GM23338 (cell line): ENCODE measurements around the gene KLHDC7B. TPM values are rescaled to one million over a fixed set of nuclear protein-coding genes. Genes with fewer than 3 reads are reported as not detected.

Experiments
- ATAC-seq: fragments of 200-7000 bp; cut with Tn5 transposase; 3 replicates; pipeline ENCODE4 v1.9.1; 2020
- DNase-seq: peaks from one replicate; pipeline ENCODE4 v3.0.0-alpha.2; 2015; ENCODE audit warnings: low spot score
- H2AFZ ChIP-seq: fragments of 200-600 bp; sonication (generic); 2 replicates; pipeline ENCODE4 v1.8.0; 2016; ENCODE audit warnings: antibody characterized with exemption, mild to moderate bottlenecking, moderate library complexity
- H3F3A ChIP-seq: fragments of 200-600 bp; sonication (generic); replicated peaks from 2 replicates; pipeline ENCODE4 v1.8.0; 2017; ENCODE audit warnings: antibody characterized with exemption, mixed run types, low read depth
- H3K27ac ChIP-seq: fragments of 200-600 bp; sonication (generic); 2 replicates; pipeline ENCODE4 v1.6.1; 2016; ENCODE audit warnings: low read depth
- H3K27me3 ChIP-seq: fragments of 200-600 bp; sonication (generic); 2 replicates; pipeline ENCODE4 v1.8.0; 2016; ENCODE audit warnings: mild to moderate bottlenecking, mixed run types, moderate library complexity; ENCODE audit not compliant: insufficient read depth
- H3K36me3 ChIP-seq: fragments of 200-600 bp; sonication (generic); 2 replicates; pipeline ENCODE4 v1.8.0; 2016; ENCODE audit warnings: mild to moderate bottlenecking; ENCODE audit not compliant: insufficient read depth
- H3K4me1 ChIP-seq: fragments of 200-600 bp; sonication (generic); 2 replicates; pipeline ENCODE4 v1.8.0; 2016; ENCODE audit warnings: mild to moderate bottlenecking, moderate library complexity; ENCODE audit not compliant: insufficient read depth
- H3K4me2 ChIP-seq: fragments of 200-600 bp; sonication (generic); 2 replicates; pipeline ENCODE4 v1.7.1; 2017; ENCODE audit warnings: mixed run types
- H3K4me3 ChIP-seq: fragments of 200-600 bp; sonication (generic); 2 replicates; pipeline ENCODE4 v1.6.1; 2016; ENCODE audit warnings: mixed run types
- H3K79me2 ChIP-seq: fragments of 200-600 bp; sonication (generic); replicated peaks from 2 replicates; pipeline ENCODE4 v1.8.0; 2017; ENCODE audit warnings: mild to moderate bottlenecking; ENCODE audit not compliant: insufficient read depth
- H3K9me2 ChIP-seq: fragments of 200-600 bp; sonication (generic); 2 replicates; pipeline ENCODE4 v1.8.0; 2017; ENCODE audit not compliant: insufficient read depth
- H4K20me1 ChIP-seq: fragments of 200-600 bp; sonication (generic); replicated peaks from 2 replicates; pipeline ENCODE4 v1.8.0; 2017; ENCODE audit warnings: mild to moderate bottlenecking; ENCODE audit not compliant: insufficient read depth
- H3K27ac Mint-ChIP-seq: 2 replicates; pipeline ENCODE4 v1.8.0; 2020; ENCODE audit warnings: inconsistent platforms, mild to moderate bottlenecking, moderate library complexity, mixed read lengths
- H3K27me3 Mint-ChIP-seq: 3 replicates; pipeline ENCODE4 v1.8.0; 2022; ENCODE audit warnings: low read depth, mild to moderate bottlenecking, moderate library complexity, mixed read lengths, inconsistent platforms; ENCODE audit not compliant: insufficient read depth, poor library complexity
- H3K36me3 Mint-ChIP-seq: 3 replicates; pipeline ENCODE4 v1.8.0; 2021; ENCODE audit warnings: low read depth, mild to moderate bottlenecking, inconsistent platforms, moderate library complexity, mixed read lengths
- H3K4me1 Mint-ChIP-seq: 3 replicates; pipeline ENCODE4 v1.8.0; 2020; ENCODE audit warnings: mild to moderate bottlenecking, inconsistent platforms, mixed read lengths
- H3K4me3 Mint-ChIP-seq: 3 replicates; pipeline ENCODE4 v1.8.0; 2021; ENCODE audit warnings: moderate library complexity, mild to moderate bottlenecking, inconsistent platforms, mixed read lengths
- H3K9me3 Mint-ChIP-seq: 3 replicates; pipeline ENCODE4 v1.8.0; 2020; ENCODE audit warnings: moderate library complexity, mild to moderate bottlenecking, inconsistent platforms, mixed read lengths
- CTCF ChIP-seq, 2 experiments: fragments of 200-600 bp in 1 of 2; sonication (generic) in 1 of 2; conservative IDR thresholded peaks; 2 replicates each; pipeline versions ENCODE4 v1.5.1 to v1.6.1; 2016 to 2017; ENCODE audit warnings: antibody characterized with exemption in 2 of 2, low read depth in 2 of 2, mild to moderate bottlenecking in 2 of 2, moderate library complexity in 1 of 2
- JUNB ChIP-seq: IDR thresholded peaks from one replicate; pipeline ENCODE4 v1.6.1; 2016; ENCODE audit warnings: antibody characterized with exemption; ENCODE audit not compliant: unreplicated experiment
- NANOG ChIP-seq: IDR thresholded peaks from 2 replicates; pipeline ENCODE4 v1.6.1; 2016; ENCODE audit warnings: antibody characterized with exemption, borderline replicate concordance
- REST ChIP-seq: IDR thresholded peaks from one replicate; pipeline ENCODE4 v1.6.1; 2018; ENCODE audit warnings: antibody characterized with exemption; ENCODE audit not compliant: unreplicated experiment
- ZNF114 ChIP-seq: fragments of 250-450 bp; sonication (Bioruptor Pico); IDR thresholded peaks from 2 replicates; pipeline ENCODE4 v1.5.0; 2020; ENCODE audit warnings: mild to moderate bottlenecking, moderate library complexity
- ZNF462 ChIP-seq: fragments of 250-450 bp; sonication (Bioruptor Pico); IDR thresholded peaks from 2 replicates; pipeline ENCODE4 v1.5.0; 2020; ENCODE audit warnings: mild to moderate bottlenecking, moderate library complexity
- polyA plus RNA-seq: library from polyadenylated mRNA; unstranded; fragments of >200 nt; fragmentation: Nextera tagmentation; extraction: Ambion mirVana; gene quantifications from 2 replicates; pipeline ENCODE4 v1.2.1, GENCODE V29; 2016
- total RNA-seq: library from RNA; depleted of rRNA; stranded (reverse); fragments of >200 nt; shearing (Covaris generic); gene quantifications from 2 replicates; pipeline ENCODE4 v1.2.3, GENCODE V29; 2014

Gene KLHDC7B
- total and polyA plus RNA-seq, 2 experiments from 2014 or later: not detected

GRCh38 chr22:50536226-50536625 lies 9.5 kb upstream of the KLHDC7B start:
- Histone ChIP-seq H3K4me2 (no peak overlapping the region), H3K79me2 (no peaks in the 10 kb centered on the region), H2AFZ (no peak overlapping the region), H3K27ac (no peak overlapping the region), H4K20me1 (no peaks in the 10 kb centered on the region; the same call in 1 of the 2 replicates), H3K4me3 (no peak overlapping the region), H3K9me2 (no peaks in the 10 kb centered on the region), H3F3A (no peaks in the 10 kb centered on the region), H3K4me1 (0 out of 2 replicates have a peak, but pooled peaks cover 1% of the 10 kb centered on the region), H3K36me3 (no peaks in the 10 kb centered on the region), H3K27me3 (peaks cover 36% of the 10 kb centered on the region)
- Mint-ChIP-seq H3K4me1 (peaks cover 4% of the 10 kb centered on the region; the same call in 1 of the 3 replicates), H3K36me3 (no peaks in the 10 kb centered on the region), H3K4me3 (no peak overlapping the region), H3K9me3 (no peaks in the 10 kb centered on the region), H3K27me3 (peaks cover 38% of the 10 kb centered on the region), H3K27ac (no peak overlapping the region)
- DNase-seq (no peak), ATAC-seq (no peak)
- TF ChIP-seq REST: no peak
- no peak for TF ChIP-seq NANOG

GRCh38 chr22:50537765-50538164 lies 7.9 kb upstream of the KLHDC7B start:
- Histone ChIP-seq H3K4me1 (no peaks in the 10 kb centered on the region), H3K9me2 (no peaks in the 10 kb centered on the region), H3K79me2 (no peaks in the 10 kb centered on the region), H3K27ac (no peak overlapping the region), H3F3A (no peaks in the 10 kb centered on the region), H3K27me3 (peaks cover 21% of the 10 kb centered on the region), H4K20me1 (no peaks in the 10 kb centered on the region; the same call in 1 of the 2 replicates), H3K4me2 (no peak overlapping the region), H3K4me3 (no peak overlapping the region), H3K36me3 (no peaks in the 10 kb centered on the region), H2AFZ (no peak overlapping the region)
- Mint-ChIP-seq H3K4me1 (peaks cover 4% of the 10 kb centered on the region; the same call in 1 of the 3 replicates), H3K27ac (no peak overlapping the region), H3K4me3 (no peak overlapping the region), H3K9me3 (no peaks in the 10 kb centered on the region), H3K27me3 (peaks cover 27% of the 10 kb centered on the region), H3K36me3 (no peaks in the 10 kb centered on the region)
- DNase-seq: no peak
- no peak for ATAC-seq
- no peak for TF ChIP-seq ZNF114 (CRISPR knock-in tag)
- TF ChIP-seq ZNF462 (CRISPR knock-in tag): no peak
- TF ChIP-seq NANOG: no peak
- no peak for TF ChIP-seq CTCF (conservative IDR thresholded peaks at IDR 0.05; ENCODE audit: low read depth in 2 of 2)
- no peak for TF ChIP-seq REST
- TF ChIP-seq JUNB: no peak
